Caco-2 (cell line): ENCODE results near the gene ANKRD63. TPM values are rescaled to one million over a fixed set of nuclear protein-coding genes. Genes with fewer than 3 reads are reported as not detected.

ENCODE experiments used
- BruUV-seq: library from RNA; stranded (reverse); fragments of 400-500 nt; replicated peaks from 2 replicates; lab custom pipeline; 2021; lab: Mats Ljungman, UMichigan
- CTCF ChIA-PET: fragments of 300-600 bp; sonication (Branson Sonifier 250); formaldehyde crosslinking; loops from one replicate; lab custom pipeline; 2022; ENCODE audit warnings: antibody characterized with exemption; lab: Charles Lee
- POLR2A ChIA-PET: fragments of 300-600 bp; sonication (Branson Sonifier 250); formaldehyde crosslinking; loops from one replicate; lab custom pipeline; 2022; ENCODE audit warnings: antibody characterized with exemption; lab: Charles Lee
- DNase-seq, 2 experiments: peaks; one replicate each; pipeline versions ENCODE4 v3.0.0 to v3.0.0-alpha.2; 2020 to 2022
- H3K27me3 ChIP-seq: replicated peaks from 2 replicates; pipeline ENCODE4 v1.6.0; 2011; ENCODE audit warnings: low read length; ENCODE audit not compliant: control insufficient read depth, insufficient read depth
- H3K36me3 ChIP-seq: 2 replicates; pipeline ENCODE4 v1.5.1; 2011; ENCODE audit warnings: low read length; ENCODE audit not compliant: control insufficient read depth, insufficient read depth
- H3K4me1 ChIP-seq: fragments of 250-450 bp; sonication (Bioruptor Pico); 2 replicates; pipeline ENCODE4 v1.5.1; 2020; ENCODE audit warnings: mild to moderate bottlenecking
- H3K4me3 ChIP-seq: 2 replicates; pipeline ENCODE4 v1.5.1; 2011; ENCODE audit warnings: low read depth, mild to moderate bottlenecking, control low read depth, low read length
- H3K9me3 ChIP-seq: fragments of 250-450 bp; sonication (Bioruptor Pico); 2 replicates; pipeline ENCODE4 v1.5.1; 2020; ENCODE audit warnings: mild to moderate bottlenecking, moderate library complexity
- H3K27ac Mint-ChIP-seq: one replicate; pipeline ENCODE4 v1.8.0; 2022; ENCODE audit warnings: mixed read lengths; ENCODE audit not compliant: unreplicated experiment
- H3K27me3 Mint-ChIP-seq: one replicate; pipeline ENCODE4 v1.8.0; 2022; ENCODE audit warnings: mixed read lengths; ENCODE audit not compliant: insufficient read depth, unreplicated experiment
- H3K36me3 Mint-ChIP-seq: one replicate; pipeline ENCODE4 v1.8.0; 2022; ENCODE audit warnings: mild to moderate bottlenecking, mixed read lengths; ENCODE audit not compliant: insufficient read depth, unreplicated experiment
- H3K4me1 Mint-ChIP-seq: one replicate; pipeline ENCODE4 v1.8.0; 2022; ENCODE audit warnings: low read depth, mixed read lengths; ENCODE audit not compliant: unreplicated experiment
- H3K4me3 Mint-ChIP-seq: one replicate; pipeline ENCODE4 v1.8.0; 2022; ENCODE audit warnings: mild to moderate bottlenecking, moderate library complexity, mixed read lengths; ENCODE audit not compliant: unreplicated experiment
- H3K9me3 Mint-ChIP-seq: one replicate; pipeline ENCODE4 v1.8.0; 2022; ENCODE audit warnings: mixed read lengths; ENCODE audit not compliant: unreplicated experiment
- intact Hi-C: fragments of 100-400 bp; cut with micrococcal nuclease; formaldehyde crosslinking; loops from one replicate; pipeline ENCODE4 v1.10.0; 2022; ENCODE audit not compliant: unreplicated experiment
- total RNA-seq: library from RNA; stranded (reverse); gene quantifications from 2 replicates; pipeline ENCODE4 v1.2.3, GENCODE V29; 2022
- TF ChIP-seq, protein P1 (sequence below), 2 experiments: fragments of 200-600 bp in 1 of 2; IDR thresholded peaks; 1 replicate in 1 of 2; 2 replicates in 1 of 2; pipeline versions ENCODE4 v1.5.1 to v1.8.0; 2011 to 2022; ENCODE audit warnings: antibody characterized with exemption in 1 of 2, control low read depth in 1 of 2, inconsistent platforms in 1 of 2, low read depth in 1 of 2, low read length in 1 of 2, mild to moderate bottlenecking in 1 of 2, moderate library complexity in 1 of 2; ENCODE audit not compliant: insufficient read depth in 1 of 2, severe bottlenecking in 1 of 2, unreplicated experiment in 1 of 2

Gene ANKRD63
- total RNA-seq, 1 experiment from 2014 or later = 0.79 TPM

DNA sequence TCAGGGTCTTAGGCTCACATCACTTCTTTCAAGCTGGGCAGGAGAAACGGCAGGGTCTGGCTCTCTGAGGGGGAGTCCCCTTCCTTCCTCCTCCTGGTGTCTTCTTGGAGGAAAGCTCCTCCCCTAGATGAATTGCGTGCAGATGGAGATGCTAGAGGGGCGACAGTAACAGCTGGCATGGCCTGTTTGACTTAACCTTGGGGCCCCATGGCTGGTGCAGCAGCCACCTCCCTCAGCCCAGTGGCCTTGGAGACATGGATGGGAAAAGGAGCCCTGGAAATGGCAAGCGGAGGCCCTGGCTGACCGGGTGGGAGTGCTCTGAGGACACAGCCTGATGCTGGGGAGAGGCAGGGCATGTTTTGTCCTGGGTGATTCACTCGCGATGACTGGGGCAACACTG lies 23.8 kb downstream of the ANKRD63 start:
- no peak for DNase-seq
- no peak overlapping the region for H3K4me3 ChIP-seq
- BruUV-seq = no TSS peak
- H3K27me3 Mint-ChIP-seq = no peaks in the 10 kb centered on the region
- peaks cover 25% of the 10 kb centered on the region for H3K4me1 ChIP-seq
- H3K27me3 ChIP-seq = no peaks in the 10 kb centered on the region
- peaks cover 11% of the 10 kb centered on the region for H3K4me1 Mint-ChIP-seq
- peaks cover 16% of the 10 kb centered on the region for H3K36me3 Mint-ChIP-seq
- H3K9me3 Mint-ChIP-seq = no peaks in the 10 kb centered on the region
- TF ChIP-seq, protein P1, sequence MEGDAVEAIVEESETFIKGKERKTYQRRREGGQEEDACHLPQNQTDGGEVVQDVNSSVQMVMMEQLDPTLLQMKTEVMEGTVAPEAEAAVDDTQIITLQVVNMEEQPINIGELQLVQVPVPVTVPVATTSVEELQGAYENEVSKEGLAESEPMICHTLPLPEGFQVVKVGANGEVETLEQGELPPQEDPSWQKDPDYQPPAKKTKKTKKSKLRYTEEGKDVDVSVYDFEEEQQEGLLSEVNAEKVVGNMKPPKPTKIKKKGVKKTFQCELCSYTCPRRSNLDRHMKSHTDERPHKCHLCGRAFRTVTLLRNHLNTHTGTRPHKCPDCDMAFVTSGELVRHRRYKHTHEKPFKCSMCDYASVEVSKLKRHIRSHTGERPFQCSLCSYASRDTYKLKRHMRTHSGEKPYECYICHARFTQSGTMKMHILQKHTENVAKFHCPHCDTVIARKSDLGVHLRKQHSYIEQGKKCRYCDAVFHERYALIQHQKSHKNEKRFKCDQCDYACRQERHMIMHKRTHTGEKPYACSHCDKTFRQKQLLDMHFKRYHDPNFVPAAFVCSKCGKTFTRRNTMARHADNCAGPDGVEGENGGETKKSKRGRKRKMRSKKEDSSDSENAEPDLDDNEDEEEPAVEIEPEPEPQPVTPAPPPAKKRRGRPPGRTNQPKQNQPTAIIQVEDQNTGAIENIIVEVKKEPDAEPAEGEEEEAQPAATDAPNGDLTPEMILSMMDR (IDR thresholded peaks at IDR 0.05; ENCODE audit: insufficient read depth in 1 of 2, low read depth in 1 of 2, low read length in 1 of 2, severe bottlenecking in 1 of 2, unreplicated experiment in 1 of 2) = no peak
- ChIA-PET CTCF (interaction anchor here (0.5 to 1.5 kb wide), 2 partner anchors 14 to 23 kb away, joined by 6 read pairs; no protein-coding TSS in a partner anchor), POLR2A (no interaction called here)
- H3K4me3 Mint-ChIP-seq = no peak overlapping the region
- no peaks in the 10 kb centered on the region for H3K9me3 ChIP-seq
- peaks cover 1% of the 10 kb centered on the region; the same call in 1 of the 2 replicates for H3K36me3 ChIP-seq
- intact Hi-C loops = no loop called here
- H3K27ac Mint-ChIP-seq = no peak overlapping the region

DNA sequence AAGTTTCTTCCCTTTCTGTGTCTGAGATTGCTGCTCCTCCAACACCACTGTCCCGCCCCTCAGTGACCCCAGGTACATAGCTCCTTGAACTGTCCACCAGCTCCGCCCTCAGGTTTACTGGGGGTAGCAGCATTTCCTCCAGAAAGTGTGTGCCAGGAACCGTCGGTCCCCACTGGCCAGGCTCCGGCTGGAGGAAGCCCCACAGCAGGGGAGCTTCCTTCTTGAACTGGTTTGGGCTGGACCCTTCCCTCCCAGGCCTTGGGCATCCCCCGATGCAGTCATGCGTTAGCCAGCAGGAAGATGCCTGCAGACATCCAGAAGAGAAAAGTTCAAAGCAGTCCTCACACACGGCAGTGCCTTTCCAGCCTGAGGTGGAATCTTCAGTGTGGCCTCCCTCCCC lies 24.3 kb downstream of the ANKRD63 start:
- no peaks in the 10 kb centered on the region for H3K9me3 Mint-ChIP-seq
- peaks cover 16% of the 10 kb centered on the region for H3K36me3 Mint-ChIP-seq
- CTCF ChIA-PET = interaction anchor here (0.5 to 1.5 kb wide), 2 partner anchors 13 to 24 kb away, joined by 6 read pairs; no protein-coding TSS in a partner anchor
- Histone ChIP-seq H3K27me3 (no peaks in the 10 kb centered on the region), H3K36me3 (peaks cover 1% of the 10 kb centered on the region; the same call in 1 of the 2 replicates), H3K4me3 (no peak overlapping the region), H3K9me3 (no peaks in the 10 kb centered on the region), H3K4me1 (peaks cover 25% of the 10 kb centered on the region)
- no peak overlapping the region for H3K27ac Mint-ChIP-seq
- TF ChIP-seq, protein P1 (IDR thresholded peaks at IDR 0.05; ENCODE audit: insufficient read depth in 1 of 2, low read depth in 1 of 2, low read length in 1 of 2, severe bottlenecking in 1 of 2, unreplicated experiment in 1 of 2) = no peak
- H3K27me3 Mint-ChIP-seq = no peaks in the 10 kb centered on the region
- POLR2A ChIA-PET = no interaction called here
- no peak for DNase-seq
- H3K4me1 Mint-ChIP-seq = peaks cover 15% of the 10 kb centered on the region
- no TSS peak for BruUV-seq
- no peak overlapping the region for H3K4me3 Mint-ChIP-seq
- intact Hi-C loops = no loop called here

DNA sequence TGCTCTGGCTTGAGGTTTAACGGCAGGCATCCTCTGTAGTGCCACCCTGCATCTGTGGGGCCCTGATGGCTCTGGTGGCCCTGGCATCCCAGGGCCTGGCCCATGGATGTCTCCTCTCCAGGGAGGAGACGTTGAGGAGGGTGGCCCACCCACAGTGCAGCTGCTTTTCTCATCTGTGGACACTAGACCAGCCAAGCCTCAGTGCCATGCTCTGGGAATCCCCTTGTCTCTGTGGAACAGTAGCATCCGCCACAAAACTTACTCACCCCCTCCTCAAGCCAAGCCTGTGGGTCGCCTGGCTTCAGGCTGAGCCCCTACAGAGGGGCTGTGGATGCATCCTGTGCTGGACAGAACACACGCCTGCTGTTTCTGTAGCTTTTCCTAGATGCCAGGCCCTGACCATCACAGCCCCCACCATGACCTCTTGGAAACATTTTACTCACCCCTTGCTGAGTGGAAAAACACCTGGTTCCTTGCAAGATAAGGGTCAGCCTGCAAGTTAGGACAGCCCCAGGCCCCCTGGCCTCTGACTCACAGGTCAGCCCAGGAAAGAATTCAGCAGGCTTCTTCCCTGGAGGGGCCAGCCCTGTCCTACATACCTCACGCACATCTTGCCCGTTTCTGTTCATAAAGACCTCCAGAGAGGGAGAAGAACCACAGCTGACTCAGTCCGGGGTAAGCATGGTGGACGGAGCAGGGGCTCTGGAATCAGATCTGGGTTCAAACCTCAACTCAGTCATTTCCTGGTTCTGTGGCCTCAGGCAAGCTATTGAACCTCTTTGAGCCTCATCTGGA lies 25.0 kb downstream of the ANKRD63 start:
- peaks cover 1% of the 10 kb centered on the region; the same call in 1 of the 2 replicates for H3K36me3 ChIP-seq
- peak; percentile 48 to 73 for DNase-seq
- ChIA-PET CTCF (interaction anchor here (0.6 to 1.5 kb wide), 3 partner anchors 10 to 20 kb away, joined by 3 to 6 read pairs (median 5); no protein-coding TSS in a partner anchor), POLR2A (no interaction called here)
- no peaks in the 10 kb centered on the region for H3K9me3 Mint-ChIP-seq
- no peak overlapping the region for H3K4me3 ChIP-seq
- intact Hi-C loops = no loop called here
- peaks cover 25% of the 10 kb centered on the region for H3K4me1 ChIP-seq
- H3K36me3 Mint-ChIP-seq = peaks cover 19% of the 10 kb centered on the region
- H3K27ac Mint-ChIP-seq = no peak overlapping the region
- no peaks in the 10 kb centered on the region for H3K27me3 ChIP-seq
- TF ChIP-seq, protein P1 (IDR thresholded peaks at IDR 0.05; ENCODE audit: insufficient read depth in 1 of 2, low read depth in 1 of 2, low read length in 1 of 2, severe bottlenecking in 1 of 2, unreplicated experiment in 1 of 2) = no peak
- no peak overlapping the region for H3K4me3 Mint-ChIP-seq
- H3K4me1 Mint-ChIP-seq = peaks cover 15% of the 10 kb centered on the region
- no peaks in the 10 kb centered on the region for H3K27me3 Mint-ChIP-seq
- no TSS peak for BruUV-seq
- H3K9me3 ChIP-seq = no peaks in the 10 kb centered on the region
